Natural killer cell (primary cell): ENCODE data around the gene HSF2BP. TPM values are rescaled to one million over a fixed set of nuclear protein-coding genes. Genes with fewer than 3 reads are reported as not detected.
A peak's percentile ranks its signal among the peaks of the same experiment; 100 is the strongest.
"Not testable (repeated sequence)": the region's sequence is repeated elsewhere in the genome, so short reads cannot be mapped to it uniquely, and the experiment has no call there.

Source experiments
- ATAC-seq, 3 donors: fragments of 150-1000 bp in 2 of 3; fragments of 200-7000 bp in 1 of 3; cut with Tn5 transposase; 1 replicate in 1 of 3; 2 replicates in 2 of 3; pipeline ENCODE4 v1.10.0; 2021; ENCODE audit warnings: mild to moderate bottlenecking in 2 of 3, moderate library complexity in 2 of 3
- DNase-seq, 2 donors: peaks; one replicate each; pipeline versions ENCODE4 v3.0.0 to v3.0.0-alpha.2; 2013 to 2021; ENCODE audit warnings: mixed read lengths in 1 of 2
- H3K27ac ChIP-seq: one replicate; pipeline ENCODE4 v1.5.1; 2013; ENCODE audit warnings: mild to moderate bottlenecking, low read length
- H3K27me3 ChIP-seq: one replicate; pipeline ENCODE4 v1.6.1; 2013; ENCODE audit warnings: low read length; ENCODE audit not compliant: control insufficient read depth, insufficient read depth
- H3K36me3 ChIP-seq: one replicate; pipeline ENCODE4 v1.6.1; 2013; ENCODE audit warnings: low read length; ENCODE audit not compliant: control insufficient read depth, insufficient read depth
- H3K4me1 ChIP-seq: one replicate; pipeline ENCODE4 v1.6.1; 2013; ENCODE audit warnings: low read length; ENCODE audit not compliant: control insufficient read depth, insufficient read depth
- H3K4me3 ChIP-seq: one replicate; pipeline ENCODE4 v1.5.1; 2013; ENCODE audit warnings: low read length
- H3K9me3 ChIP-seq: one replicate; pipeline ENCODE4 v1.6.1; 2013; ENCODE audit warnings: low read length; ENCODE audit not compliant: control insufficient read depth, insufficient read depth
- H3K27ac Mint-ChIP-seq, 2 donors: one replicate each; pipeline ENCODE4 v1.8.0; 2022; ENCODE audit warnings: mild to moderate bottlenecking in 2 of 2, mixed read lengths in 2 of 2, moderate library complexity in 1 of 2
- H3K27me3 Mint-ChIP-seq, 2 donors: one replicate each; pipeline ENCODE4 v1.8.0; 2022; ENCODE audit warnings: low read depth in 2 of 2, mixed read lengths in 2 of 2
- H3K36me3 Mint-ChIP-seq: one replicate; pipeline ENCODE4 v1.8.0; 2022; ENCODE audit warnings: mixed read lengths
- H3K4me1 Mint-ChIP-seq, 2 donors: one replicate each; pipeline ENCODE4 v1.8.0; 2022; ENCODE audit warnings: mixed read lengths in 2 of 2
- H3K4me3 Mint-ChIP-seq: one replicate; pipeline ENCODE4 v1.8.0; 2022; ENCODE audit warnings: mild to moderate bottlenecking, moderate library complexity, mixed read lengths
- H3K9me3 Mint-ChIP-seq, 2 donors: one replicate each; pipeline ENCODE4 v1.8.0; 2022; ENCODE audit warnings: mixed read lengths in 2 of 2
- CTCF ChIP-seq: fragments of 200-600 bp; IDR thresholded peaks from one replicate; pipeline ENCODE4 v1.8.0; 2022; ENCODE audit warnings: antibody characterized with exemption
- WGBS: methylation state at CpG from one replicate; pipeline ENCODE4 v1.1.7; 2013; ENCODE audit warnings: missing lambda C conversion rate; ENCODE audit not compliant: insufficient coverage; 5-methylcytosine and 5-hydroxymethylcytosine counted together
- intact Hi-C: fragments of 100-400 bp; cut with micrococcal nuclease; formaldehyde crosslinking; loops from one replicate; pipeline ENCODE4 v1.14.2; 2022
- total RNA-seq, 4 donors: library from RNA; stranded (reverse); fragments of 120-200 nt in 1 of 4; gene quantifications; one replicate each; pipeline versions ENCODE4 v1.2.3 to v1.2.4, GENCODE V29; 2013 to 2022

Gene HSF2BP
- total RNA-seq, 3 donors from 2014 or later (not counting 1 experiment from before 2014, with no cell fraction given), result 0.33 to 0.39 TPM; not detected in 1

GRCh38 chr21:43699933-43700599, 40.8 kb upstream of the HSF2BP start:
- ATAC-seq (no peak), DNase-seq (no peak)
- no peak overlapping the region for H3K4me3 Mint-ChIP-seq
- WGBS, result 84% methylated on average over 13 of the region's 13 CpGs
- no peaks in the 10 kb centered on the region for H3K27me3 Mint-ChIP-seq
- TF ChIP-seq CTCF, result no peak
- no peaks in the 10 kb centered on the region for H3K36me3 Mint-ChIP-seq
- H3K4me1 Mint-ChIP-seq, result peaks cover 11% of the 10 kb centered on the region in 2 donors
- Histone ChIP-seq H3K9me3 (no peaks in the 10 kb centered on the region), H3K4me3 (no peak overlapping the region), H3K27ac (no peak overlapping the region), H3K36me3 (peaks cover 4% of the 10 kb centered on the region), H3K27me3 (no peaks in the 10 kb centered on the region), H3K4me1 (peaks cover 33% of the 10 kb centered on the region)
- intact Hi-C loops, result no loop called here
- H3K9me3 Mint-ChIP-seq, result no peaks in the 10 kb centered on the region
- no peak overlapping the region for H3K27ac Mint-ChIP-seq

GRCh38 chr21:43699492-43699777, 40.1 kb upstream of the HSF2BP start:
- H3K36me3 Mint-ChIP-seq, H3K9me3 ChIP-seq, H3K4me3 ChIP-seq, H3K27me3 Mint-ChIP-seq, H3K27ac ChIP-seq, intact Hi-C loops, ATAC-seq, H3K4me3 Mint-ChIP-seq, H3K36me3 ChIP-seq, H3K27ac Mint-ChIP-seq, H3K27me3 ChIP-seq, H3K9me3 Mint-ChIP-seq: not testable (repeated sequence)
- peaks cover 11% of the 10 kb centered on the region in 2 donors for H3K4me1 Mint-ChIP-seq
- DNase-seq, result peak in 1 of 2 donors; percentile 30
- 79% methylated on average over 4 of the region's 5 CpGs for WGBS
- H3K4me1 ChIP-seq, result peaks cover 33% of the 10 kb centered on the region

GRCh38 chr21:43697758-43698643, 38.7 kb upstream of the HSF2BP start:
- no peak for TF ChIP-seq CTCF
- Histone ChIP-seq H3K9me3 (no peaks in the 10 kb centered on the region), H3K4me1 (peaks cover 25% of the 10 kb centered on the region), H3K27me3 (no peaks in the 10 kb centered on the region), H3K36me3 (peaks cover 9% of the 10 kb centered on the region), H3K4me3 (no peak overlapping the region), H3K27ac (no peak overlapping the region)
- no peaks in the 10 kb centered on the region for H3K27me3 Mint-ChIP-seq
- intact Hi-C loops, result no loop called here
- ATAC-seq (no peak), DNase-seq (peak in 1 of 2 donors; percentile 42)
- H3K9me3 Mint-ChIP-seq, result no peaks in the 10 kb centered on the region
- 85% methylated on average over 9 of the region's 11 CpGs for WGBS
- H3K36me3 Mint-ChIP-seq, result no peaks in the 10 kb centered on the region
- no peak overlapping the region for H3K4me3 Mint-ChIP-seq
- no peak overlapping the region for H3K27ac Mint-ChIP-seq
- peaks cover 4 to 5% of the 10 kb centered on the region in 2 donors for H3K4me1 Mint-ChIP-seq

- no peaks in the 10 kb centered on the region for H3K36me3 Mint-ChIP-seq
- H3K9me3 Mint-ChIP-seq, result no peaks in the 10 kb centered on the region
- WGBS, result 97% methylated on average over 17 of the region's 17 CpGs
- peaks cover 20% of the 10 kb centered on the region for H3K36me3 ChIP-seq
- peaks cover 8% of the 10 kb centered on the region for H3K4me1 ChIP-seq
- H3K9me3 ChIP-seq, result no peaks in the 10 kb centered on the region
- ATAC-seq (no peak), DNase-seq (no peak)
- intact Hi-C loops, result no loop called here
- H3K27me3 Mint-ChIP-seq, result no peaks in the 10 kb centered on the region
- H3K4me3 ChIP-seq, result no peak overlapping the region
- no peaks in the 10 kb centered on the region for H3K27me3 ChIP-seq
- TF ChIP-seq CTCF, result no peak
- H3K27ac Mint-ChIP-seq, result no peak overlapping the region
- H3K4me1 Mint-ChIP-seq, result no peaks in the 10 kb centered on the region
- H3K27ac ChIP-seq, result no peak overlapping the region
- H3K4me3 Mint-ChIP-seq, result no peak overlapping the region
Observed at GRCh38 chr21:43696214-43696613, 36.9 kb upstream of the HSF2BP start.
